CD8-positive, alpha-beta memory T cell (primary cell): ENCODE data around the gene LRRC14B. TPM values are rescaled to one million over a fixed set of nuclear protein-coding genes. Genes with fewer than 3 reads are reported as not detected.

ENCODE experiments used
- CTCF ChIA-PET: fragments of 350-600 bp; sonication (Branson Sonifier 250); formaldehyde crosslinking; loops from one replicate; lab custom pipeline; 2021; ENCODE audit warnings: antibody characterized with exemption; lab: Charles Lee
- POLR2A ChIA-PET: fragments of 350-600 bp; sonication (Branson Sonifier 250); formaldehyde crosslinking; loops from one replicate; lab custom pipeline; 2021; ENCODE audit warnings: antibody characterized with exemption; lab: Charles Lee
- DNase-seq, 5 donors: peaks; one replicate each; pipeline versions ENCODE4 v3.0.0 to v3.0.0-alpha.2; 2020 to 2022; ENCODE audit warnings: mixed read lengths in 1 of 5
- H3K27ac ChIP-seq: one replicate; pipeline ENCODE4 v1.7.0; 2013; ENCODE audit warnings: low read depth, mild to moderate bottlenecking, low read length, moderate library complexity
- H3K27me3 ChIP-seq: 2 replicates; pipeline ENCODE4 v1.7.0; 2013; ENCODE audit warnings: low read length, mild to moderate bottlenecking; ENCODE audit not compliant: insufficient read depth, poor library complexity, severe bottlenecking
- H3K36me3 ChIP-seq: 2 replicates; pipeline ENCODE4 v1.7.0; 2013; ENCODE audit warnings: mild to moderate bottlenecking, low read length, moderate library complexity; ENCODE audit not compliant: insufficient read depth
- H3K4me1 ChIP-seq: 2 replicates; pipeline ENCODE4 v1.7.0; 2013; ENCODE audit warnings: mild to moderate bottlenecking, low read length, moderate library complexity; ENCODE audit not compliant: insufficient read depth
- H3K4me3 ChIP-seq: 2 replicates; pipeline ENCODE4 v1.7.0; 2013; ENCODE audit warnings: mild to moderate bottlenecking, low read length
- H3K9me3 ChIP-seq: 2 replicates; pipeline ENCODE4 v1.7.0; 2013; ENCODE audit warnings: mild to moderate bottlenecking, low read length
- H3K27ac Mint-ChIP-seq, 8 donors: one replicate each; pipeline ENCODE4 v1.8.0; 2020 to 2021; ENCODE audit warnings: mixed read lengths in 8 of 8, mild to moderate bottlenecking in 6 of 8, inconsistent platforms in 3 of 8, moderate library complexity in 3 of 8
- H3K27me3 Mint-ChIP-seq, 2 donors: one replicate each; pipeline ENCODE4 v1.8.0; 2020 to 2021; ENCODE audit warnings: mixed read lengths in 2 of 2, mild to moderate bottlenecking in 1 of 2, moderate library complexity in 1 of 2
- H3K36me3 Mint-ChIP-seq, 3 donors: one replicate each; pipeline ENCODE4 v1.8.0; 2020 to 2021; ENCODE audit warnings: mixed read lengths in 3 of 3, inconsistent platforms in 1 of 3, mild to moderate bottlenecking in 1 of 3
- H3K4me1 Mint-ChIP-seq, 3 donors: one replicate each; pipeline ENCODE4 v1.8.0; 2020 to 2021; ENCODE audit warnings: mixed read lengths in 3 of 3, inconsistent platforms in 1 of 3, mild to moderate bottlenecking in 1 of 3
- H3K4me3 Mint-ChIP-seq, 7 donors: one replicate each; pipeline ENCODE4 v1.8.0; 2020 to 2021; ENCODE audit warnings: mixed read lengths in 7 of 7, mild to moderate bottlenecking in 6 of 7, moderate library complexity in 4 of 7, inconsistent platforms in 2 of 7
- H3K9me3 Mint-ChIP-seq, 5 donors: one replicate each; pipeline ENCODE4 v1.8.0; 2020 to 2022; ENCODE audit warnings: mixed read lengths in 5 of 5, mild to moderate bottlenecking in 3 of 5, moderate library complexity in 2 of 5, inconsistent platforms in 1 of 5
- polyA plus RNA-seq: library from polyadenylated mRNA; unstranded; fragments of 300-500 nt; fragmentation: Illumina TruSeq; gene quantifications from one replicate; pipeline ENCODE4 v1.2.3, GENCODE V29; 2021
- total RNA-seq, 2 experiments: library from RNA; stranded (reverse); gene quantifications; one replicate each; pipeline ENCODE4 v1.2.3, GENCODE V29; 2021

Gene LRRC14B
- total and polyA plus RNA-seq, 3 experiments from 2014 or later: not detected

DNA sequence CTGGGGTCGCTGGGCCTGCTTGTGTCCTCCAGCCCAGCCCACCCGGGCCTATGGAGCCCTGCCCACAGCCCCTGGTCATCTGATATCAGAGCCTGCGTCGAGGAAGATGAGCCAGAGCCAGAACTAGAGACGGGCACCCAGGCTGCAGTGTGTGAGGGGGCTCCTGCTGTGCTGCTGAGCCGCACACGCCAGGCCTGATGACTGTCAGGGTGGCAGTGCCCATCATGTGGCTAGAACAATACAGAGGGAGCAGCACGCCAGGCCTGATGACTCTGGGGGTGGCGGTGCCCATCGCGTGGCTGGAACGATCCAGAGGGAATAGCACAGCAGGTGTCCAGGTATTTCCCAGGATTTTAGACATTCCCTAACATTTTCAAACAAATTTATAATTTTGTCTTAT, 9.2 kb upstream of the LRRC14B start:
- Mint-ChIP-seq H3K27me3 (peaks cover 2 to 12% of the 10 kb centered on the region in 2 donors), H3K27ac (no peak overlapping the region), H3K36me3 (no peaks in the 10 kb centered on the region), H3K9me3 (no peaks in the 10 kb centered on the region), H3K4me1 (no peaks in the 10 kb centered on the region), H3K4me3 (no peak overlapping the region)
- no peaks in the 10 kb centered on the region for H3K4me1 ChIP-seq
- no peak overlapping the region for H3K27ac ChIP-seq
- DNase-seq: no peak
- no peaks in the 10 kb centered on the region for H3K36me3 ChIP-seq
- no peak overlapping the region for H3K4me3 ChIP-seq
- peaks cover 4% of the 10 kb centered on the region for H3K27me3 ChIP-seq
- no peaks in the 10 kb centered on the region for H3K9me3 ChIP-seq
- CTCF ChIA-PET: no interaction called here
- POLR2A ChIA-PET: no interaction called here

DNA sequence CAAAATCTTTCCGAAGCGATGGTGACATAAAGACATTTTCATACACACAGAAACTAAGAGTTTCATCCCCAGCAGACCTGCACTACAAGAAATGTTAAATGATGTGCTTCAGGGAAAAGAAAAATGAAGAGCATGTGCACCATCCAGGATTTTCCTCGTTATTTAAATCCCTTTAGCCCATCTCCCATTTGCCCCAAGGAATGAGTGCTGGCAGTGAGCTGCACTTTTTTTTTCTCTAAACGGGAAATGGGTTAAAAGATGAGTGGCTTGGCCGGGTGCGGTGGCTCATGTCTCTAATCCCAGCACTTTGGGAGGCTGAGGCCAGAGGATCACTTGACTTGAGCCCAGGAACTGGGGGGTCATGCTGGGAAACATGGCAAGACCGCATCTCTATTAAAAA, 6.8 kb upstream of the LRRC14B start:
- ChIA-PET POLR2A (no interaction called here), CTCF (no interaction called here)
- no peaks in the 10 kb centered on the region for H3K9me3 ChIP-seq
- Mint-ChIP-seq H3K4me1 (peaks cover 6 to 11% (median 6%) of the 10 kb centered on the region in 3 donors), H3K9me3 (no peaks in the 10 kb centered on the region), H3K27ac (no peak overlapping the region), H3K4me3 (no peak overlapping the region), H3K36me3 (no peaks in the 10 kb centered on the region), H3K27me3 (peaks cover 5 to 18% of the 10 kb centered on the region in 2 donors)
- DNase-seq: no peak
- H3K4me1 ChIP-seq: peaks cover 5% of the 10 kb centered on the region
- H3K27me3 ChIP-seq: peaks cover 9% of the 10 kb centered on the region
- no peak overlapping the region for H3K4me3 ChIP-seq
- no peaks in the 10 kb centered on the region for H3K36me3 ChIP-seq
- no peak overlapping the region for H3K27ac ChIP-seq

DNA sequence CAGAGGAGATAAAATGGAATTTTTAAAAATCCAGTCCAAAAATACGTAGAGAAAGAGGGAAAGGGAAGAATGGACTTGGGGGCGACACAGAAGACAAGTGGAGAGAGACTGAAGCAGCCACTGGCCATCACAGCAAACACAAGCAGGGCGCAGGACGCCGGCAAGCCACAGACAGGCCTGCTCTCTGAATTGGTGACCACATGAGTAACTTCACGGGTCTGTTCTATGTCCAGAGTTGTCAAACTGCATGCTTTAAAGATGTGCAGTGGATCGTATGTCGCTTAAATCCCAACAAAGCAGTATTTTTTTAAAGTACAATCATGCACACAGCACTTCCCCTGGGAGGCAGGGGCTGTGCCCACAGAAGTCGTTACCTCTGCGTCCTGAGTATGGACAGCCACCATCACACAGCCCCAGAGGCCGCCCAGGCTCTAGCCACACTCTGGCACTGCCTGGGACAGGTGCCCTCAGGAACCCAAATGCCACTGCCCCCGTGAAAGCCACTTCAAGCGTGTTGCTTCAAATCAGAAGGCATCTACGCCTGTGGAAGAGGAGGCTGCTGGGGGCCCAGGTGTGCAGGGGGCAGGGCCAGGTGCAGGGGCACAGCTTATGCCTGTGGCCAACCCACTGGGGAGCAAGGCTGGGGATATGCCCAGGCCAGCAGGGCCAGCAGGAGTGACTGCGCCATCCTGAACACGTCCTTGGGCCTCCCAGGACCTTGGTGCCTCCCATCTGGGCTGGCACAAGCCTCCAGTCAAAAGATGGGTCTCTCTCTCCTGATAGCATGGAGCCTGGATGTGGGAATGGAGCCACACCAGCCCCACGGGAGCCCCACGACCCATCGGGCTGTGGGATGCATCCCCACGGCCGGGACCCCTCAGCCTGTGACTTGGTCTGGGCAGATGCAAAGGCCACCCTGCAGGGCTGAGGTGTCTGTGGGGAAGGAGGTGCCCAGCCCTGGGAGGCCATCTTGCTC, 5.9 kb upstream of the LRRC14B start:
- no peaks in the 10 kb centered on the region for H3K36me3 ChIP-seq
- H3K27me3 Mint-ChIP-seq: peaks cover 5 to 15% of the 10 kb centered on the region in 2 donors
- H3K4me1 Mint-ChIP-seq: peaks cover 6 to 11% (median 6%) of the 10 kb centered on the region in 3 donors
- ChIA-PET POLR2A (no interaction called here), CTCF (no interaction called here)
- peaks cover 5% of the 10 kb centered on the region for H3K27me3 ChIP-seq
- peaks cover 5% of the 10 kb centered on the region for H3K4me1 ChIP-seq
- no peaks in the 10 kb centered on the region for H3K36me3 Mint-ChIP-seq
- no peak overlapping the region for H3K27ac Mint-ChIP-seq
- H3K27ac ChIP-seq: no peak overlapping the region
- DNase-seq: peak in 1 of 5 donors; percentile 42
- no peak overlapping the region for H3K4me3 Mint-ChIP-seq
- H3K4me3 ChIP-seq: no peak overlapping the region
- no peaks in the 10 kb centered on the region for H3K9me3 ChIP-seq
- no peaks in the 10 kb centered on the region for H3K9me3 Mint-ChIP-seq

DNA sequence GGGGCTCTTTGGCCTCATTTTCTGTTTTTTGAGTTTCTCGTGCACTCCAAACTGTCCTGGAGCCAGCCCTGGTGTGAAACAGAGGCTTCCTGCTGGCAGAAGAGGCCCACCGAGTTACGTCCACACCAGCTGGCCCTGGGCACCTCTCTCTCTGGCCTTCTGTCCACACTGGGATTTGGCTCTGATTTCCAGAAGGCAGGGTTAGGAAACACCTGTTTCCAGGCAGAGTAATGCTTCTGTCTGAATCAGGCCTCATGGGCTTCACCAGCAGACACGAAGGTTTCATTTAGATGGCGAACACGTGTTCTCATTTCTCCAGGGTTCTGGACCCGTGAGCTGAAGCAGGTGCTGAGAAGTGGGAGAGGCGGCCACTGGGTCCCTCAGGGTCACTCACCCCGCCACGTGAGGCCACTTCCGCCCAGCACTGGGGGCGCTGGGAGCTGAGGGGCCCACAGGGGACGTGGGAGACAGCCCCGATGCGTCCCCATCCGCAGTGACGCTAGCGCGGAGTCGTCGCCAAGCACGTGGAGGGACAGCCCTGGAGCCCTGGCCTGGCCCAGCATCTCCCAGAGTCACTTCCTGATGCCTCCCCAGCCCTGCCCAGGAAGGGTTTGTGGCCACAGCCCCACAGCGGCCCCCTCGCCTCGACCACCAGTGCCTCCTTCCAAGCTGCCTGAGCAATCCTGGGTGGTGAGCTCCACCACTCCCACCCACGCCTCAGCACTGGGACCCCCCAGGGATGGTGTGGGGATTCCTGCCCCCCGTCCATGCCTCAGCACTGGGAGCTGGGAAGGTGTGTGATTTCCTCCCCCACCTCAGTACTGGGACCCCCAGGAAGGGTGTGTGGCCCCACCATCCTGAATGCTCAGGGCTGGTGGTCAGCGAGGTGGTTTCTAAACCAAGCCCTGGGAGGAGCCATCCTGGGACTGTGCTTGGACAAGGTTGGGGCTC, 4.9 kb upstream of the LRRC14B start:
- H3K4me3 Mint-ChIP-seq: no peak overlapping the region
- H3K4me1 Mint-ChIP-seq: peaks cover 6 to 11% (median 6%) of the 10 kb centered on the region in 3 donors
- H3K4me3 ChIP-seq: no peak overlapping the region
- H3K27ac ChIP-seq: no peak overlapping the region
- H3K27ac Mint-ChIP-seq: no peak overlapping the region
- DNase-seq: peak in 1 of 5 donors; percentile 47
- H3K27me3 Mint-ChIP-seq: peaks cover 5 to 11% of the 10 kb centered on the region in 2 donors
- peaks cover 5% of the 10 kb centered on the region for H3K4me1 ChIP-seq
- no peaks in the 10 kb centered on the region for H3K9me3 Mint-ChIP-seq
- POLR2A ChIA-PET: no interaction called here
- no peaks in the 10 kb centered on the region for H3K9me3 ChIP-seq
- H3K27me3 ChIP-seq: peaks cover 5% of the 10 kb centered on the region
- H3K36me3 ChIP-seq: no peaks in the 10 kb centered on the region
- CTCF ChIA-PET: no interaction called here
- no peaks in the 10 kb centered on the region for H3K36me3 Mint-ChIP-seq

DNA sequence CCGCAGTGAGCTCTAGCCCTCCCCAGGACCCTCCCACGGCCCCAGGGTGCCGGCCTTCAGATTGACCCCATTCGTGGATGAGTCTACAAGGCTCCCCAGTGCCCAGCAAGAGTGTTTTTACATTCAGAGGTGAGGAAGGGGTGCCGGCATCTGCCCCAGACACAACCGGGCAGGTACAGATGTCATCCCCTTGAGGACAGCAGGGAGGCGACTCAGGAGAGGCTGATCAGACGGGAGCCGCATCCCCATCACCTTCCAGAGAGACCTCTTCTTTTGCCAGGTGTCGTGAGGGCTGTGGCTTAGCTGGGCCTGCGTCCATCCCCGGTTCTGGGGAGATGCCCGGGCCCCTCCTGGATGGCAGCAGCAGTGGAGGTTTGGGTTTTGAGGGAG, 4.3 kb upstream of the LRRC14B start:
- peak in 1 of 5 donors; percentile 43 for DNase-seq
- Histone ChIP-seq H3K27ac (no peak overlapping the region), H3K4me3 (no peak overlapping the region), H3K36me3 (no peaks in the 10 kb centered on the region), H3K27me3 (peaks cover 5% of the 10 kb centered on the region), H3K9me3 (no peaks in the 10 kb centered on the region), H3K4me1 (peaks cover 5% of the 10 kb centered on the region)
- Mint-ChIP-seq H3K4me1 (peaks cover 6 to 11% (median 6%) of the 10 kb centered on the region in 3 donors), H3K27me3 (peaks cover 5 to 11% of the 10 kb centered on the region in 2 donors), H3K9me3 (no peaks in the 10 kb centered on the region), H3K4me3 (no peak overlapping the region), H3K27ac (no peak overlapping the region), H3K36me3 (no peaks in the 10 kb centered on the region)
- ChIA-PET CTCF (no interaction called here), POLR2A (no interaction called here)

DNA sequence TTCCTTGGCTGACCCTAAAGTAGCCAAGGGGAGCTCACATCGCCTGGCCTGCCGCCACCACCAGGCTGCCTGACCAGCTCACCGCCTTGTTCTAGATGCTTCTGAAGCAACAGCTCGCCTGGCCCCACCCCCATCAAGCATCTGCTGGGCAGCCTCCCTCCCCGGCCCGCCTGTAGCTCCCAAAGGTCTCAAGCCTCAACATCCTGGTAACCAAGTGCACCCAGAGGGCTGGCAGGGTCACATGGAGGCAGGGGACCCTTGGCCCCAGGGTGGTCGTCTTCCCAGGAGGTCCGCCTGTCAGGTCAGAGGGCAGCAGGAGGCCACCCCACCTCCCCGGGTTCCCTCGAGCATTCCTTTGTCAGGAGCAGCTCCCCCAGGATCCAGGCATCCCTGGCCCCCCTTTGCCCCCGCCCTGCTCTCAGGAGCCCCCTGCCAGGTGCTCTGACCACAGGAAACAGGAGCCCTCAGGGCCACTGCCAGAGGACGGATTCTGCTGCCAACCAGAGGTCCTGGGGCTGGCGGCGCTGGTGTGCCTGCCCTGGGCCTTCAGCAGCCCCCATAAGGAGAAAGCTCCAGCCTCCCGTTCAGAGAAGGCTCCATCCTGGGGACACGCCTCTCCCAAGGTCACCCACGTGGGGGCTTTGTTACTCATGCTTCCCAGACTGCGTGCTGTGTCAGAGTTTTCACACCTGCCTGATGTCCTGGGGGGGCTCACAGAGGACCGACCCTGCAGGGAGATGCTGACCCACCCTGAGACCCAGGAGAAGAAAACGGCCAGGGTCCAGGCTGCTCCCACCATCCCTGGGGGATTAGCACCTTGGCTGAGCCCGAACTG, 3.5 kb upstream of the LRRC14B start:
- H3K4me3 ChIP-seq: no peak overlapping the region
- peak overlapping the region in 2 of 7 donors; percentile 42 to 61 for H3K4me3 Mint-ChIP-seq

More for the DNA sequence above, 3.5 kb upstream of the LRRC14B start:
- peaks cover 6 to 11% (median 6%) of the 10 kb centered on the region in 3 donors for H3K4me1 Mint-ChIP-seq
- CTCF ChIA-PET: interaction anchor here (0.8 to 1.8 kb wide), 14 partner anchors 7 to 243 kb away, joined by 3 to 10 read pairs (median 4); partner anchors contain the start of genes CCDC127, PDCD6 and SDHA
- Histone ChIP-seq H3K9me3 (no peaks in the 10 kb centered on the region), H3K27me3 (peaks cover 5% of the 10 kb centered on the region), H3K4me1 (peaks cover 5% of the 10 kb centered on the region), H3K36me3 (no peaks in the 10 kb centered on the region), H3K27ac (no peak overlapping the region)
- peaks cover 5 to 12% of the 10 kb centered on the region in 2 donors for H3K27me3 Mint-ChIP-seq
- DNase-seq: peak in 1 of 5 donors; percentile 47
- no peaks in the 10 kb centered on the region for H3K36me3 Mint-ChIP-seq
- peak overlapping the region in 1 of 8 donors; percentile 83 for H3K27ac Mint-ChIP-seq
- POLR2A ChIA-PET: interaction anchor here (0.9 kb wide), 2 partner anchors 30 to 31 kb away, joined by 4 to 5 read pairs; partner anchors contain the start of genes CCDC127 and SDHA
- no peaks in the 10 kb centered on the region for H3K9me3 Mint-ChIP-seq
